Measurements from ENCODE around the gene MATN1. TPM values are rescaled to one million over a fixed set of nuclear protein-coding genes. Genes with fewer than 3 reads are reported as not detected.

The MATN1 gene
- total and polyA plus RNA-seq, 2 experiments from 2014 or later, result 0.47 to 3.7 TPM

DNA sequence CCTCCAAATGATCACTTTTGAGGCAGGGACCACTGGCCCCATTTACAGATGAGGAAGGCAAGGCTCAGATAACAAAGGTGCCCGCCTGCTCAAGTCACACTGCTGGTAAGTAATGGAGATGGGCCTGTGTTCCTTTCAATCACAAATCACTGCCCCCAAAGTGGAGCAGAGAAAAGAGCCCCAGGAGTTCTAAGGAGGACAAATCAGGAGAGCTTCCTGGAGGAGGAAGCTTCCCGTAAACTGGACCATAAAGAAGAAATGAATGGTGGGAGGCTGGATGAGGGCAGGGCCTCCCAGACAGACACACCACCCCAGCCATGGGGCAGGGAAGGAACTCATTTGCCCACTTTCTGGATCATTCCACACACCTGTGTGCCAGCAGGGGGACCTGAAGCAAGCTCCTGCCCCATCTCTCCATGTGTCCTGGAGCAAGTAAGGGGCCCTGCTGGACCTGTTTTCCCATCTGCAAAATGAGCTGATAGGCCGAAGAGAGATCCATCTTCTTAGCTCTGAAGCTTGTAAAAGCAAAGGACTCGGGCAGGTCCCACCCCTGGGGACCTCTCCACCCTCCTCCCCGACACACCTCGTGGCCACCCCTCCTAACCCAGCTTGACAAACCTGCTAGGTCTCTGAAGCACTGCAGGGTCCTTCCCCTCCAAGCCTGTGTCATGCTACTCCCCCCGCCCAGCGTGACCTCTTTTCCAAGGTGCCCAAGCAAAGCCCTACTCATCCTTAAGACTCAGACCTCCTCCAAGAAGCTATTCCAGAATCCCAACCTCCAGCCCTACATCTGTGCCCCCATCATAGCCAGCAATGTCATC lies 28.7 kb upstream of the MATN1 start:
- WGBS (ENCODE audit: low lambda C conversion rate, missing lambda C conversion rate), result 89% methylated on average over 8 of the region's 8 CpGs
- Histone ChIP-seq H3K36me3 (replicated peaks; ENCODE audit: insufficient read depth, low read depth) (no peaks in the 10 kb centered on the region), H3K9me3 (ENCODE audit: low read depth) (no peaks in the 10 kb centered on the region), H3K4me3 (no peak overlapping the region), H3K79me2 (no peaks in the 10 kb centered on the region), H4K20me1 (ENCODE audit: insufficient read depth, poor library complexity, severe bottlenecking) (no peaks in the 10 kb centered on the region), H2AFZ (no peak overlapping the region), H3K4me2 (no peak overlapping the region), H3K27me3 (peaks cover 2% of the 10 kb centered on the region), H3K9me2 (replicated peaks; ENCODE audit: insufficient read depth) (no peaks in the 10 kb centered on the region), H3K27ac (no peak overlapping the region), H3K4me1 (ENCODE audit: insufficient read depth) (no peaks in the 10 kb centered on the region)
- TF ChIP-seq, protein P1, sequence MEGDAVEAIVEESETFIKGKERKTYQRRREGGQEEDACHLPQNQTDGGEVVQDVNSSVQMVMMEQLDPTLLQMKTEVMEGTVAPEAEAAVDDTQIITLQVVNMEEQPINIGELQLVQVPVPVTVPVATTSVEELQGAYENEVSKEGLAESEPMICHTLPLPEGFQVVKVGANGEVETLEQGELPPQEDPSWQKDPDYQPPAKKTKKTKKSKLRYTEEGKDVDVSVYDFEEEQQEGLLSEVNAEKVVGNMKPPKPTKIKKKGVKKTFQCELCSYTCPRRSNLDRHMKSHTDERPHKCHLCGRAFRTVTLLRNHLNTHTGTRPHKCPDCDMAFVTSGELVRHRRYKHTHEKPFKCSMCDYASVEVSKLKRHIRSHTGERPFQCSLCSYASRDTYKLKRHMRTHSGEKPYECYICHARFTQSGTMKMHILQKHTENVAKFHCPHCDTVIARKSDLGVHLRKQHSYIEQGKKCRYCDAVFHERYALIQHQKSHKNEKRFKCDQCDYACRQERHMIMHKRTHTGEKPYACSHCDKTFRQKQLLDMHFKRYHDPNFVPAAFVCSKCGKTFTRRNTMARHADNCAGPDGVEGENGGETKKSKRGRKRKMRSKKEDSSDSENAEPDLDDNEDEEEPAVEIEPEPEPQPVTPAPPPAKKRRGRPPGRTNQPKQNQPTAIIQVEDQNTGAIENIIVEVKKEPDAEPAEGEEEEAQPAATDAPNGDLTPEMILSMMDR (IDR thresholded peaks at IDR 0.05; ENCODE audit: poor library complexity), result no peak
- TF ChIP-seq EZH2 (IDR thresholded peaks at IDR 0.05; ENCODE audit: borderline replicate concordance), result no peak
- TF ChIP-seq EZH2phosphoT487 (IDR thresholded peaks at IDR 0.05; ENCODE audit: low read depth, severe bottlenecking, unreplicated experiment), result no peak
- DNase-seq (ENCODE audit: low spot score), result no peak

DNA sequence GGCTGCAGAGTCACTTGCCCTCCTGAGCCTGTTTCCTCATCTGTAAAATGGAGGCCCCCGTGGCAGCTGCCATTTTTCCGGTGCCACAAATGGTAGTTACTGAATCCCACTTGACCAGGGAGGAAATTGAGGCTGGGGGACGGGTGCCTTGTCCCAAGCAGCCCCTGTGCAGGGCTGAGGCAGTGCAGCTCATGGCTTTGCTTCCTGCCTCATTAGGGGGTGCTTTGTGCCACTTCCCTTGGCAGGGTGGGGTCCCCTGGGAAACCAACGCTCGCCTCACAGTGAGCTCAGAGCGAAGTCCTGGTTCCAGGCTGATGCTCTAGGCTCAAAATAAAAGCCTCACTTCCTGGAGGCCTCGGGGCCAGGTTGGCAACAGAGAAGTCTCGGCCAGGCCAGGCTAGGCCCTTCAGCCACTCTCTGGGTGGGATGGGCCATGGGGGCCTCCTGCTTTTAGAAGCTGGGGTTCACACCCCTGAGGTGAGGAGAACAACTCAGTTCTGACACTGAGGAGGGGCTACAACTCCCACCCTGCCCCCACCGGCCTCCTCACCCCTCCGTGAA lies 27.4 kb upstream of the MATN1 start:
- DNase-seq (ENCODE audit: low spot score), result no peak
- H4K20me1 ChIP-seq (ENCODE audit: insufficient read depth, poor library complexity, severe bottlenecking), result no peaks in the 10 kb centered on the region
- H3K36me3 ChIP-seq (replicated peaks; ENCODE audit: insufficient read depth, low read depth), result no peaks in the 10 kb centered on the region
- H3K4me2 ChIP-seq, result no peak overlapping the region
- H3K27ac ChIP-seq, result no peak overlapping the region
- H3K9me2 ChIP-seq (replicated peaks; ENCODE audit: insufficient read depth), result no peaks in the 10 kb centered on the region
- no peaks in the 10 kb centered on the region for H3K79me2 ChIP-seq
- no peaks in the 10 kb centered on the region for H3K9me3 ChIP-seq (ENCODE audit: low read depth)
- H2AFZ ChIP-seq, result no peak overlapping the region
- 89% methylated on average over 9 of the region's 10 CpGs for WGBS (ENCODE audit: low lambda C conversion rate, missing lambda C conversion rate)
- TF ChIP-seq, protein P1 (IDR thresholded peaks at IDR 0.05; ENCODE audit: poor library complexity), result no peak
- TF ChIP-seq EZH2phosphoT487 (IDR thresholded peaks at IDR 0.05; ENCODE audit: low read depth, severe bottlenecking, unreplicated experiment), result no peak
- TF ChIP-seq EZH2 (IDR thresholded peaks at IDR 0.05; ENCODE audit: borderline replicate concordance), result no peak
- H3K4me1 ChIP-seq (ENCODE audit: insufficient read depth), result peaks cover 7% of the 10 kb centered on the region
- H3K4me3 ChIP-seq, result no peak overlapping the region
- H3K27me3 ChIP-seq, result peaks cover 2% of the 10 kb centered on the region

DNA sequence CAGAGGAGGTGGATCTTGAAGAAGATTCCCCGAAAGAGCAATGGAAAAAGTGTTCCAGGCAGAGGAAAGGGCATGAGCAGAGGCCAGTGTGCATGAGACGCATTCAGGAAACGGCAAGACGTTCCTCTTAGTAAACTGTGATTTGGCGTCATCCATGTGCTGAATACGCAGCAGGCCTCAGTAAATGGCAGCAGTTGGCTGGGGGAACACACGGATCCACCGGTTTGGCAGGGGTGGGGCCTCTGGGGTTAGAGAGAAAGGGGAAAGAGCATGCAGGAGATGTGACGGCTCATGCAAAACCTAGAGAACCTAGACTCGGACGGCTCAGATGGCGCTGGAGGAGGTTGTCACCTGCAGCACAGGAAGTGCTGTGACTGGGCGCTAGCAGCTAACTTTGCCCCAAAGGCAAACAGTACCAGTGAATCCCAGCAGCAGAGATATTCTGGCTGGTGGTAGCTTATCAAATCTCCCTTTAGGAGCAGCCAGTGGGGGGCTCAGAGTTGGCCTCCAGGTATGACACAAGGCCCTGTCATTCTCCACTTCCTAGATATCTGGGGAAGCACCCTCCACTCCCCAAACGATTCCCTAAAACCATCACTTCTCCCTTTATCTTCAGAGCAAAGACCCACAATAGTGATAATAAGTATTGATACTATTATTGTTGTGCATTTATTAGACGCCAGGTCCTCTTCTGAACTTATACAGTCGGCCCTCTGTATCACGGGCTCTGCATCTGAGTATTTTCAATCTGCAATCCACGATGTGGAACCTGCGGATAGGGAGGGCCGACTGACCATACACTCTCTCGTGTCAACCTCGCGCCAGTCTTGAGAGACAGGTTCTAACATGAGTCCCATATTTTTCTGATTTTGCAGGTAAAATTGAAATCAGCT lies 26.6 kb upstream of the MATN1 start:
- Histone ChIP-seq H4K20me1 (ENCODE audit: insufficient read depth, poor library complexity, severe bottlenecking) (no peaks in the 10 kb centered on the region), H3K4me1 (ENCODE audit: insufficient read depth) (peaks cover 13% of the 10 kb centered on the region), H3K9me2 (replicated peaks; ENCODE audit: insufficient read depth) (no peaks in the 10 kb centered on the region), H3K27ac (no peak overlapping the region), H3K4me3 (no peak overlapping the region), H3K27me3 (peaks cover 2% of the 10 kb centered on the region), H3K79me2 (no peaks in the 10 kb centered on the region), H3K9me3 (ENCODE audit: low read depth) (no peaks in the 10 kb centered on the region), H3K4me2 (no peak overlapping the region), H3K36me3 (replicated peaks; ENCODE audit: insufficient read depth, low read depth) (no peaks in the 10 kb centered on the region), H2AFZ (no peak overlapping the region)
- 84% methylated on average over 23 of the region's 23 CpGs for WGBS (ENCODE audit: low lambda C conversion rate, missing lambda C conversion rate)
- TF ChIP-seq, protein P1 (IDR thresholded peaks at IDR 0.05; ENCODE audit: poor library complexity), result no peak
- TF ChIP-seq EZH2phosphoT487 (IDR thresholded peaks at IDR 0.05; ENCODE audit: low read depth, severe bottlenecking, unreplicated experiment), result no peak
- TF ChIP-seq EZH2 (IDR thresholded peaks at IDR 0.05; ENCODE audit: borderline replicate concordance), result no peak
- DNase-seq (ENCODE audit: low spot score), result no peak
